Neural progenitor cell (in vitro differentiated cells): ENCODE results near the gene C1orf21. TPM values are rescaled to one million over a fixed set of nuclear protein-coding genes. Genes with fewer than 3 reads are reported as not detected.

Experiments used
- DNase-seq: peaks from one replicate; pipeline ENCODE4 v3.0.0-alpha.2; 2016; ENCODE audit warnings: low spot score
- H2AFZ ChIP-seq: fragments of 200-600 bp; sonication (generic); replicated peaks from 2 replicates; pipeline ENCODE4 v1.6.1; 2016; ENCODE audit warnings: antibody characterized with exemption
- H3F3A ChIP-seq: fragments of 200-600 bp; sonication (generic); 2 replicates; pipeline ENCODE4 v1.6.1; 2016; ENCODE audit warnings: antibody characterized with exemption, low read depth
- H3K27ac ChIP-seq: fragments of 200-600 bp; sonication (generic); 2 replicates; pipeline ENCODE4 v1.5.1; 2016; ENCODE audit warnings: mild to moderate bottlenecking
- H3K27me3 ChIP-seq: fragments of 200-600 bp; sonication (generic); 2 replicates; pipeline ENCODE4 v1.6.1; 2016; ENCODE audit warnings: mild to moderate bottlenecking, moderate library complexity
- H3K36me3 ChIP-seq: fragments of 200-600 bp; sonication (generic); 2 replicates; pipeline ENCODE4 v1.5.1; 2016
- H3K4me1 ChIP-seq: fragments of 200-600 bp; sonication (generic); 2 replicates; pipeline ENCODE4 v1.6.1; 2016; ENCODE audit warnings: mixed run types
- H3K4me2 ChIP-seq: fragments of 200-600 bp; sonication (generic); 2 replicates; pipeline ENCODE4 v1.6.1; 2016
- H3K4me3 ChIP-seq: fragments of 200-600 bp; sonication (generic); 2 replicates; pipeline ENCODE4 v1.5.1; 2016
- H3K79me2 ChIP-seq: fragments of 200-600 bp; sonication (generic); 2 replicates; pipeline ENCODE4 v1.6.1; 2016; ENCODE audit warnings: low read depth
- H3K9ac ChIP-seq: fragments of 200-600 bp; sonication (generic); 2 replicates; pipeline ENCODE4 v1.6.1; 2016
- H3K9me3 ChIP-seq: fragments of 200-600 bp; sonication (generic); 2 replicates; pipeline ENCODE4 v1.5.1; 2016; ENCODE audit warnings: low read depth
- H4K20me1 ChIP-seq: fragments of 200-600 bp; sonication (generic); 2 replicates; pipeline ENCODE4 v1.6.1; 2016; ENCODE audit warnings: low read depth
- H3K27ac Mint-ChIP-seq: 3 replicates; pipeline ENCODE4 v1.8.0; 2021; ENCODE audit warnings: mixed read lengths
- H3K27me3 Mint-ChIP-seq: 2 replicates; pipeline ENCODE4 v1.8.0; 2022; ENCODE audit warnings: low read depth, mild to moderate bottlenecking, inconsistent platforms, moderate library complexity, mixed read lengths; ENCODE audit not compliant: insufficient read depth
- H3K36me3 Mint-ChIP-seq: 3 replicates; pipeline ENCODE4 v1.8.0; 2021; ENCODE audit warnings: mixed read lengths
- H3K4me1 Mint-ChIP-seq: 3 replicates; pipeline ENCODE4 v1.8.0; 2021; ENCODE audit warnings: mixed read lengths
- H3K4me3 Mint-ChIP-seq: 3 replicates; pipeline ENCODE4 v1.8.0; 2021; ENCODE audit warnings: mild to moderate bottlenecking, moderate library complexity, mixed read lengths
- H3K9me3 Mint-ChIP-seq: 3 replicates; pipeline ENCODE4 v1.8.0; 2020; ENCODE audit warnings: mixed read lengths
- CTCF ChIP-seq: fragments of 200-600 bp; sonication (generic); IDR thresholded peaks from 2 replicates; pipeline ENCODE4 v1.5.1; 2017; ENCODE audit warnings: antibody characterized with exemption, mild to moderate bottlenecking
- EZH2 ChIP-seq: fragments of 200-600 bp; sonication (generic); IDR thresholded peaks from 2 replicates; pipeline ENCODE4 v1.6.1; 2017; ENCODE audit warnings: antibody characterized with exemption, mild to moderate bottlenecking, moderate library complexity
- EZH2phosphoT487 ChIP-seq: fragments of 200-600 bp; sonication (generic); IDR thresholded peaks from 2 replicates; pipeline ENCODE4 v1.6.1; 2017; ENCODE audit warnings: antibody characterized with exemption
- total RNA-seq: library from RNA; depleted of rRNA; stranded (reverse); fragments of >200 nt; gene quantifications from 2 replicates; pipeline ENCODE4 v1.2.3, GENCODE V29; 2015; ENCODE audit warnings: low replicate concordance

The C1orf21 gene
- total RNA-seq, 1 donor from 2014 or later = 117 TPM

- Histone ChIP-seq H3K4me1 (no peaks in the 10 kb centered on the region), H3K27ac (no peak overlapping the region), H4K20me1 (peaks cover 4% of the 10 kb centered on the region), H3K4me3 (no peak overlapping the region), H2AFZ (no peak overlapping the region), H3K79me2 (no peaks in the 10 kb centered on the region), H3K9ac (no peak overlapping the region), H3K36me3 (no peaks in the 10 kb centered on the region), H3F3A (no peaks in the 10 kb centered on the region), H3K27me3 (no peaks in the 10 kb centered on the region), H3K4me2 (no peak overlapping the region), H3K9me3 (no peaks in the 10 kb centered on the region)
- Mint-ChIP-seq H3K27ac (no peak overlapping the region), H3K9me3 (no peaks in the 10 kb centered on the region), H3K4me3 (no peak overlapping the region), H3K27me3 (no peaks in the 10 kb centered on the region), H3K4me1 (no peaks in the 10 kb centered on the region), H3K36me3 (peaks cover 20% of the 10 kb centered on the region)
- no peak for DNase-seq
- TF ChIP-seq EZH2 (no peak), EZH2phosphoT487 (no peak), CTCF (no peak)
These were observed 127.1 kb downstream of the C1orf21 start for GRCh38 chr1:184513966-184514365.

- no peak for DNase-seq
- H2AFZ ChIP-seq = no peak overlapping the region
- H3K4me1 ChIP-seq = peaks cover 3% of the 10 kb centered on the region
- H3K79me2 ChIP-seq = no peaks in the 10 kb centered on the region
- H3K36me3 ChIP-seq = no peaks in the 10 kb centered on the region
- peaks cover 3% of the 10 kb centered on the region for H3F3A ChIP-seq
- peaks cover 9% of the 10 kb centered on the region for H4K20me1 ChIP-seq
- no peak overlapping the region for H3K27ac ChIP-seq
- Mint-ChIP-seq H3K27ac (no peak overlapping the region), H3K27me3 (no peaks in the 10 kb centered on the region), H3K36me3 (peaks cover 17% of the 10 kb centered on the region), H3K4me1 (no peaks in the 10 kb centered on the region), H3K9me3 (no peaks in the 10 kb centered on the region), H3K4me3 (no peak overlapping the region)
- H3K27me3 ChIP-seq = no peaks in the 10 kb centered on the region
- no peak overlapping the region for H3K4me3 ChIP-seq
- H3K9ac ChIP-seq = no peak overlapping the region
- no peaks in the 10 kb centered on the region for H3K9me3 ChIP-seq
- no peak overlapping the region for H3K4me2 ChIP-seq
- TF ChIP-seq CTCF = no peak
- no peak for TF ChIP-seq EZH2phosphoT487
- no peak for TF ChIP-seq EZH2
These were observed 127.6 kb downstream of the C1orf21 start for GRCh38 chr1:184514447-184514846.

GRCh38 chr1:184517130-184517529 is 130.3 kb downstream of the C1orf21 start:
- DNase-seq = no peak
- Histone ChIP-seq H3F3A (peaks cover 4% of the 10 kb centered on the region), H3K27ac (no peak overlapping the region), H3K4me1 (peaks cover 17% of the 10 kb centered on the region), H3K9me3 (no peaks in the 10 kb centered on the region), H3K36me3 (no peaks in the 10 kb centered on the region), H4K20me1 (peaks cover 26% of the 10 kb centered on the region), H3K27me3 (no peaks in the 10 kb centered on the region), H2AFZ (no peak overlapping the region), H3K79me2 (peaks cover 9% of the 10 kb centered on the region), H3K9ac (no peak overlapping the region), H3K4me3 (no peak overlapping the region), H3K4me2 (no peak overlapping the region)
- H3K36me3 Mint-ChIP-seq = peaks cover 13% of the 10 kb centered on the region
- H3K4me1 Mint-ChIP-seq = peaks cover 9% of the 10 kb centered on the region
- H3K27me3 Mint-ChIP-seq = no peaks in the 10 kb centered on the region
- H3K27ac Mint-ChIP-seq = no peak overlapping the region
- H3K9me3 Mint-ChIP-seq = peaks cover 5% of the 10 kb centered on the region
- TF ChIP-seq EZH2phosphoT487 (no peak), EZH2 (no peak), CTCF (no peak)
- H3K4me3 Mint-ChIP-seq = no peak overlapping the region
